Measurements from ENCODE around the gene VAV3. TPM values are rescaled to one million over a fixed set of nuclear protein-coding genes. Genes with fewer than 3 reads are reported as not detected.

VAV3 gene
- total RNA-seq, 1 experiment from 2014 or later = 0.57 TPM

DNA sequence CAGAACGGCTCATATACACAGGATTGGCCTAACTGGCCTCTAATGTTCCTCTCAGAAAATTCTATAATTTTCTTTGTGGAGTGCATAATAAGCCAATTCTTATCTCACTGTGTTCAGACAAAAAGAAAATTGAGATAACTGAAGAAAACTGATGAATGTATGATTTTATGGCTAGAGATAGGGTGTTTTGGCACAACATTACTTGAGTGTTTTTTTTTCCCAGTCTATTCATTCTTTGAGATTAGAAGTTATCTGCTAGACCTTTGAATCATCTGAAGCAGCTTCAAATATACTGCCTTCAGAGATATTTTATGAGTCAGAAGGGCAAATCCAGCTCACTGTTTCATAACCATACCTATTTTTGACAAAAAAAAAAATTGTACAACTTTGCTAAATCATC is 85.6 kb downstream of the VAV3 start:
- H3K27me3 ChIP-seq (replicated peaks; ENCODE audit: control insufficient read depth, insufficient read depth, low read length) = no peaks in the 10 kb centered on the region

GRCh38 chr1:107877745-107878144 is 87.2 kb downstream of the VAV3 start:
- Mint-ChIP-seq H3K9me3 (ENCODE audit: unreplicated experiment) (no peaks in the 10 kb centered on the region), H3K36me3 (ENCODE audit: insufficient read depth, unreplicated experiment) (no peaks in the 10 kb centered on the region), H3K27ac (ENCODE audit: unreplicated experiment) (no peak overlapping the region), H3K4me3 (ENCODE audit: unreplicated experiment) (no peak overlapping the region), H3K4me1 (ENCODE audit: low read depth, unreplicated experiment) (peaks cover 6% of the 10 kb centered on the region), H3K27me3 (ENCODE audit: insufficient read depth, unreplicated experiment) (no peaks in the 10 kb centered on the region)
- Histone ChIP-seq H3K36me3 (ENCODE audit: control insufficient read depth, insufficient read depth, low read length) (no peaks in the 10 kb centered on the region), H3K9me3 (no peaks in the 10 kb centered on the region), H3K27me3 (replicated peaks; ENCODE audit: control insufficient read depth, insufficient read depth, low read length) (no peaks in the 10 kb centered on the region), H3K4me1 (peaks cover 3% of the 10 kb centered on the region; the same call in 1 of the 2 replicates), H3K4me3 (ENCODE audit: low read depth, low read length) (no peak overlapping the region)
- no peak for DNase-seq
- TF ChIP-seq CTCF (IDR thresholded peaks at IDR 0.05; ENCODE audit: insufficient read depth in 1 of 2, low read depth in 1 of 2, low read length in 1 of 2, severe bottlenecking in 1 of 2, unreplicated experiment in 1 of 2) = no peak
- ChIA-PET CTCF (no interaction called here), POLR2A (no interaction called here)
- no TSS peak for BruUV-seq (replicated peaks)
- intact Hi-C loops (cut with micrococcal nuclease; ENCODE audit: unreplicated experiment) = no loop called here

More for the DNA sequence above, 85.6 kb downstream of the VAV3 start:
- no peaks in the 10 kb centered on the region for H3K9me3 ChIP-seq
- peaks cover 6% of the 10 kb centered on the region for H3K4me1 Mint-ChIP-seq (ENCODE audit: low read depth, unreplicated experiment)
- ChIA-PET POLR2A (interaction anchor here (0.7 kb wide), 1 partner anchor 189 kb away, joined by 3 read pairs; no protein-coding TSS in a partner anchor), CTCF (no interaction called here)
- BruUV-seq (replicated peaks) = no TSS peak
- H3K27me3 Mint-ChIP-seq (ENCODE audit: insufficient read depth, unreplicated experiment) = no peaks in the 10 kb centered on the region
- TF ChIP-seq CTCF (IDR thresholded peaks at IDR 0.05; ENCODE audit: insufficient read depth in 1 of 2, low read depth in 1 of 2, low read length in 1 of 2, severe bottlenecking in 1 of 2, unreplicated experiment in 1 of 2) = no peak
- no peak overlapping the region for H3K27ac Mint-ChIP-seq (ENCODE audit: unreplicated experiment)
- peak in 1 of 2 experiments; percentile 0 for DNase-seq
- H3K36me3 Mint-ChIP-seq (ENCODE audit: insufficient read depth, unreplicated experiment) = no peaks in the 10 kb centered on the region
- no peak overlapping the region for H3K4me3 Mint-ChIP-seq (ENCODE audit: unreplicated experiment)
- no peak overlapping the region for H3K4me3 ChIP-seq (ENCODE audit: low read depth, low read length)
- peaks cover 3% of the 10 kb centered on the region; the same call in 1 of the 2 replicates for H3K4me1 ChIP-seq
- H3K36me3 ChIP-seq (ENCODE audit: control insufficient read depth, insufficient read depth, low read length) = no peaks in the 10 kb centered on the region
- intact Hi-C loops (cut with micrococcal nuclease; ENCODE audit: unreplicated experiment) = no loop called here
- no peaks in the 10 kb centered on the region for H3K9me3 Mint-ChIP-seq (ENCODE audit: unreplicated experiment)

DNA sequence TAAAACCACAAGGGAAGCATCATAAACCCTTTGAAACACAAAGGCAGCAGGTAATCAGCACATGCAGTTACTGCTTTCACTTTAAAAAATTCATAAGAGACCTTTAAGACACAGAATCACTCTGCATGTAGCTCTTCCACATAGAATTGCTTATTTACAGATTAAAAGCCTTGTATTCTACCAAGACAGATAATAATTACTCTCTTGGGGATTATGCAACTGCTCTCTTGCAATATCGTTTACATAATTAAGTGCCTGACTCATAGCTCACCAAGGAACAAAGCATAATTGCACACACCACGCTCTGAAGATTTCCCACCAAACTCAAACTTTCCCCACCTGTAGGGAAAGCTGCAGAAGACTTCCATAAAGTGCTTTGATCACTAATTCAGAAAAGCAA is 87.9 kb downstream of the VAV3 start:
- Histone ChIP-seq H3K4me3 (ENCODE audit: low read depth, low read length) (no peak overlapping the region), H3K27me3 (replicated peaks; ENCODE audit: control insufficient read depth, insufficient read depth, low read length) (no peaks in the 10 kb centered on the region), H3K4me1 (peaks cover 3% of the 10 kb centered on the region; the same call in 1 of the 2 replicates), H3K36me3 (ENCODE audit: control insufficient read depth, insufficient read depth, low read length) (no peaks in the 10 kb centered on the region), H3K9me3 (no peaks in the 10 kb centered on the region)
- Mint-ChIP-seq H3K4me3 (ENCODE audit: unreplicated experiment) (no peak overlapping the region), H3K4me1 (ENCODE audit: low read depth, unreplicated experiment) (peaks cover 6% of the 10 kb centered on the region), H3K9me3 (ENCODE audit: unreplicated experiment) (no peaks in the 10 kb centered on the region), H3K27me3 (ENCODE audit: insufficient read depth, unreplicated experiment) (no peaks in the 10 kb centered on the region), H3K36me3 (ENCODE audit: insufficient read depth, unreplicated experiment) (no peaks in the 10 kb centered on the region), H3K27ac (ENCODE audit: unreplicated experiment) (no peak overlapping the region)
- ChIA-PET CTCF (no interaction called here), POLR2A (no interaction called here)
- no TSS peak for BruUV-seq (replicated peaks)
- no peak for DNase-seq
- intact Hi-C loops (cut with micrococcal nuclease; ENCODE audit: unreplicated experiment) = no loop called here
- TF ChIP-seq CTCF (IDR thresholded peaks at IDR 0.05; ENCODE audit: insufficient read depth in 1 of 2, low read depth in 1 of 2, low read length in 1 of 2, severe bottlenecking in 1 of 2, unreplicated experiment in 1 of 2) = no peak

All from Caco-2 (cell line).